HCT116 (cell line): Measurements from ENCODE around the gene DENND2A. TPM values are rescaled to one million over a fixed set of nuclear protein-coding genes. Genes with fewer than 3 reads are reported as not detected.

Source experiments
- ATAC-seq: fragments of 200-7000 bp; cut with Tn5 transposase; 2 replicates; pipeline ENCODE4 v1.9.1; 2020; ENCODE audit warnings: mild to moderate bottlenecking, moderate library complexity
- BruUV-seq: library from RNA; stranded (reverse); fragments of 400-500 nt; replicated peaks from 2 replicates; lab custom pipeline; 2021; lab: Mats Ljungman, UMichigan
- CTCF ChIA-PET: fragments of 300-600 bp; sonication (Branson Sonifier 250); formaldehyde crosslinking; loops from one replicate; lab custom pipeline; 2021; ENCODE audit warnings: antibody characterized with exemption; lab: Charles Lee
- POLR2A ChIA-PET: fragments of 300-600, 350-600 bp; sonication (Branson Sonifier 250); formaldehyde crosslinking; loops from one replicate; lab custom pipeline; 2021; ENCODE audit warnings: antibody characterized with exemption; lab: Charles Lee
- RAD21 ChIA-PET, 2 experiments: fragments of 300-600 bp; sonication (Branson Sonifier 250); formaldehyde crosslinking; loops; one replicate each; lab custom pipeline; 2023; ENCODE audit warnings: low total read pairs in 2 of 2; ENCODE audit not compliant: uncharacterized antibody in 2 of 2, unreplicated experiment in 2 of 2, low non-redundant PET in 1 of 2; lab: Charles Lee
- DNase-seq: peaks from one replicate; pipeline ENCODE4 v3.0.0-alpha.2; 2010; ENCODE audit warnings: low read depth, low spot score
- H2AFZ ChIP-seq: fragments of 200-600 bp; shearing (Covaris generic), sonication (generic); 2 replicates; pipeline ENCODE4 v1.6.1; 2017; ENCODE audit warnings: low read depth, mixed run types, mixed read lengths, antibody characterized with exemption, low read length; ENCODE audit not compliant: poor library complexity, severe bottlenecking
- H3K27ac ChIP-seq: 2 replicates; pipeline ENCODE4 v1.5.1; 2012; ENCODE audit warnings: low read depth, low read length
- H3K27me3 ChIP-seq: fragments of 200-600 bp; sonication (generic); 2 replicates; pipeline ENCODE4 v1.6.1; 2016; ENCODE audit warnings: mixed run types, low read length, mixed read lengths; ENCODE audit not compliant: insufficient read depth
- H3K36me3 ChIP-seq, 2 experiments: fragments of 200-500 bp in 1 of 2; fragments of 200-600 bp in 1 of 2; sonication (Bioruptor generic) in 1 of 2; sonication (generic) in 1 of 2; 2 replicates each; pipeline versions ENCODE4 v1.5.1 to v1.6.1; 2014 to 2016; ENCODE audit warnings: low read length in 2 of 2, inconsistent platforms in 1 of 2, mixed read lengths in 1 of 2, mixed run types in 1 of 2; ENCODE audit not compliant: insufficient read depth in 2 of 2, control insufficient read depth in 1 of 2
- H3K4me1 ChIP-seq, 2 experiments: fragments of 200-600 bp in 1 of 2; sonication (generic) in 1 of 2; 2 replicates each; pipeline versions ENCODE4 v1.5.1 to v1.6.1; 2012 to 2017; ENCODE audit warnings: low read length in 2 of 2, inconsistent platforms in 1 of 2, mild to moderate bottlenecking in 1 of 2, mixed read lengths in 1 of 2, mixed run types in 1 of 2, moderate library complexity in 1 of 2; ENCODE audit not compliant: insufficient read depth in 2 of 2, control insufficient read depth in 1 of 2
- H3K4me2 ChIP-seq: fragments of 200-600 bp; sonication (generic); 2 replicates; pipeline ENCODE4 v1.6.1; 2017; ENCODE audit warnings: mixed run types, low read length, mixed read lengths
- H3K4me3 ChIP-seq, 2 experiments: fragments of 200-600 bp in 1 of 2; sonication (generic) in 1 of 2; replicated peaks in 1 of 2; 2 replicates each; pipeline ENCODE4 v1.5.1; 2011 to 2016; ENCODE audit warnings: low read length in 2 of 2, control low read depth in 1 of 2, low read depth in 1 of 2, mild to moderate bottlenecking in 1 of 2, mixed read lengths in 1 of 2, mixed run types in 1 of 2
- H3K79me2 ChIP-seq: fragments of 200-600 bp; sonication (generic); 2 replicates; pipeline ENCODE4 v1.6.1; 2017; ENCODE audit warnings: mild to moderate bottlenecking, mixed run types, low read length, moderate library complexity, mixed read lengths; ENCODE audit not compliant: insufficient read depth
- H3K9ac ChIP-seq: fragments of 200-600 bp; sonication (generic); 2 replicates; pipeline ENCODE4 v1.6.1; 2016; ENCODE audit warnings: low read length, mixed read lengths
- H3K9me2 ChIP-seq: fragments of 200-600 bp; sonication (generic), shearing (Covaris generic); 2 replicates; pipeline ENCODE4 v1.6.1; 2017; ENCODE audit warnings: mixed run types, mild to moderate bottlenecking, moderate library complexity; ENCODE audit not compliant: insufficient read depth
- H3K9me3 ChIP-seq, 2 experiments: fragments of 200-500 bp in 1 of 2; fragments of 200-600 bp in 1 of 2; sonication (Bioruptor generic) in 1 of 2; sonication (generic) in 1 of 2; 2 replicates each; pipeline ENCODE4 v1.6.1; 2014 to 2017; ENCODE audit warnings: low read length in 2 of 2, mixed read lengths in 2 of 2, inconsistent platforms in 1 of 2, low read depth in 1 of 2, mild to moderate bottlenecking in 1 of 2, mixed run types in 1 of 2, moderate library complexity in 1 of 2; ENCODE audit not compliant: control insufficient read depth in 1 of 2, insufficient read depth in 1 of 2
- H4K20me1 ChIP-seq: fragments of 200-600 bp; sonication (generic), shearing (Covaris generic); 2 replicates; pipeline ENCODE4 v1.6.1; 2017; ENCODE audit warnings: mixed run types, mild to moderate bottlenecking, moderate library complexity; ENCODE audit not compliant: insufficient read depth
- ATF3 ChIP-seq: IDR thresholded peaks from 2 replicates; pipeline ENCODE4 v1.6.1; 2012
- CBX3 ChIP-seq: IDR thresholded peaks from 2 replicates; pipeline ENCODE4 v1.6.1; 2012; ENCODE audit warnings: low read depth
- CEBPB ChIP-seq: IDR thresholded peaks from 2 replicates; pipeline ENCODE4 v1.6.1; 2012; ENCODE audit warnings: low read depth
- ELF1 ChIP-seq: IDR thresholded peaks from 2 replicates; pipeline ENCODE4 v1.6.1; 2012; ENCODE audit warnings: low read depth, borderline replicate concordance
- EZH2 ChIP-seq: fragments of 200-600 bp; sonication (generic); IDR thresholded peaks from 2 replicates; pipeline ENCODE4 v1.6.1; 2017; ENCODE audit warnings: antibody characterized with exemption, mixed run types
- JUND ChIP-seq: IDR thresholded peaks from 2 replicates; pipeline ENCODE4 v1.6.1; 2012
- MAX ChIP-seq: IDR thresholded peaks from 2 replicates; pipeline ENCODE4 v1.6.1; 2012
- POLR2A ChIP-seq: IDR thresholded peaks from 2 replicates; pipeline ENCODE4 v1.7.0; 2011; ENCODE audit warnings: borderline replicate concordance; ENCODE audit not compliant: insufficient read depth, insufficient read length; ENCODE audit errors: extremely low read depth
- POLR2AphosphoS5 ChIP-seq: IDR thresholded peaks from 2 replicates; pipeline ENCODE4 v1.6.1; 2011; ENCODE audit warnings: mild to moderate bottlenecking, low read depth, low read length, moderate library complexity
- RAD21 ChIP-seq: IDR thresholded peaks from 2 replicates; pipeline ENCODE4 v1.6.1; 2012; ENCODE audit warnings: low read depth, mild to moderate bottlenecking
- SIN3A ChIP-seq: IDR thresholded peaks from 2 replicates; pipeline ENCODE4 v1.6.1; 2012; ENCODE audit warnings: low read depth
- TCF7L2 ChIP-seq: IDR thresholded peaks from 2 replicates; pipeline ENCODE4 v1.7.0; 2011; ENCODE audit warnings: borderline replicate concordance, inconsistent platforms; ENCODE audit not compliant: insufficient read depth, insufficient read length; ENCODE audit errors: extremely low read depth
- YY1 ChIP-seq: IDR thresholded peaks from 2 replicates; pipeline ENCODE4 v1.6.1; 2011; ENCODE audit warnings: low read length, low read depth, moderate library complexity, mild to moderate bottlenecking; ENCODE audit not compliant: insufficient replicate concordance; ENCODE audit errors: extremely low read depth
- ZBTB33 ChIP-seq: IDR thresholded peaks from 2 replicates; pipeline ENCODE4 v1.6.1; 2011; ENCODE audit warnings: mild to moderate bottlenecking, low read length, moderate library complexity; ENCODE audit not compliant: insufficient replicate concordance; ENCODE audit errors: extremely low read depth
- ZFX ChIP-seq: fragments of 450-650 bp; IDR thresholded peaks from 2 replicates; pipeline ENCODE4 v1.6.1; 2017
- ZNF274 ChIP-seq: fragments of 200-500 bp; sonication (Bioruptor generic); IDR thresholded peaks from 2 replicates; pipeline ENCODE4 v1.6.1; 2014; ENCODE audit warnings: mild to moderate bottlenecking, low read depth, low read length, inconsistent platforms
- intact Hi-C: fragments of 100-400 bp; cut with micrococcal nuclease; formaldehyde crosslinking; loops from 2 replicates; pipeline ENCODE4 v1.10.0; 2022
- total RNA-seq: library from RNA; stranded (reverse); gene quantifications from one replicate; pipeline ENCODE4 v1.2.1, GENCODE V29; 2021; ENCODE audit not compliant: unreplicated experiment

The DENND2A gene
- total RNA-seq, 1 experiment from 2014 or later, result 0.12 TPM

- Histone ChIP-seq H3K79me2 (no peaks in the 10 kb centered on the region), H3K9me2 (no peaks in the 10 kb centered on the region), H3K27me3 (no peaks in the 10 kb centered on the region), H3K9me3 (no peaks in the 10 kb centered on the region), H3K4me2 (no peak overlapping the region), H3K4me1 (peaks cover 0 to 3% of the 10 kb centered on the region in 2 experiments; a peak in 1 of 4 replicates), H3K36me3 (no peaks in the 10 kb centered on the region), H3K4me3 (no peak overlapping the region), H3K27ac (no peak overlapping the region), H2AFZ (no peak overlapping the region), H4K20me1 (no peaks in the 10 kb centered on the region), H3K9ac (no peak overlapping the region)
- intact Hi-C loops, result loop anchor here (5.0 kb wide), 1 partner anchor 53 kb away; no protein-coding TSS in a partner anchor
- ChIA-PET RAD21 (no interaction called here), CTCF (no interaction called here), POLR2A (no interaction called here)
- TF ChIP-seq SIN3A (no peak), CEBPB (no peak)
- DNase-seq (no peak), ATAC-seq (no peak)
- BruUV-seq, result no TSS peak
Measured at GRCh38 chr7:140595468-140596092, 45.0 kb downstream of the DENND2A start.

GRCh38 chr7:140594131-140594691 lies 46.4 kb downstream of the DENND2A start:
- Histone ChIP-seq H2AFZ (no peak overlapping the region), H3K4me2 (no peak overlapping the region), H3K27me3 (no peaks in the 10 kb centered on the region), H3K9ac (no peak overlapping the region), H3K4me3 (no peak overlapping the region), H3K27ac (no peak overlapping the region), H3K36me3 (no peaks in the 10 kb centered on the region), H3K9me2 (no peaks in the 10 kb centered on the region), H3K4me1 (peaks cover 0 to 3% of the 10 kb centered on the region in 2 experiments; a peak in 1 of 4 replicates), H3K79me2 (no peaks in the 10 kb centered on the region), H3K9me3 (no peaks in the 10 kb centered on the region), H4K20me1 (no peaks in the 10 kb centered on the region)
- intact Hi-C loops, result no loop called here
- ChIA-PET RAD21 (no interaction called here), CTCF (no interaction called here), POLR2A (interaction anchor here (0.6 kb wide), 1 partner anchor 124 kb away, joined by 3 read pairs; no protein-coding TSS in a partner anchor)
- ATAC-seq (no peak), DNase-seq (no peak)
- BruUV-seq, result no TSS peak
- TF ChIP-seq ZBTB33 (no peak), ZFX (no peak), ELF1 (no peak), RAD21 (no peak), CEBPB (no peak), MAX (no peak), TCF7L2 (no peak), JUND (no peak), CBX3 (no peak), SIN3A (no peak), ZNF274 (no peak), POLR2AphosphoS5 (no peak), POLR2A (no peak), EZH2 (no peak), YY1 (no peak), ATF3 (no peak)
